Tibial artery (tissue), 4 donors: Measurements from ENCODE around the gene MAST4.

Source experiments
- DNase-seq, 2 donors: peaks; one replicate each; pipeline ENCODE4 v3.0.0-alpha.2; 2019
- H3K27ac ChIP-seq, 2 donors: fragments of 200-600 bp; sonication (generic) in 1 of 2; 1 replicate in 1 of 2; 2 replicates in 1 of 2; pipeline ENCODE4 v1.5.1; 2018 to 2019; ENCODE audit warnings: mild to moderate bottlenecking in 1 of 2
- H3K27me3 ChIP-seq, 2 donors: fragments of 200-600 bp; sonication (generic) in 1 of 2; one replicate each; pipeline versions ENCODE4 v1.5.1 to v1.6.0; 2016 to 2019
- H3K36me3 ChIP-seq, 3 donors: fragments of 200-600 bp; sonication (generic) in 2 of 3; one replicate each; pipeline ENCODE4 v1.5.1; 2016 to 2019; ENCODE audit warnings: mild to moderate bottlenecking in 2 of 3
- H3K4me1 ChIP-seq, 4 donors: fragments of 200-600 bp; sonication (generic) in 2 of 4; 1 replicate in 3 of 4; 2 replicates in 1 of 4; pipeline ENCODE4 v1.5.1; 2016 to 2019
- H3K4me3 ChIP-seq, 2 donors: fragments of 200-600 bp; sonication (generic) in 1 of 2; 1 replicate in 1 of 2; 2 replicates in 1 of 2; pipeline ENCODE4 v1.5.1; 2018 to 2019; ENCODE audit warnings: mild to moderate bottlenecking in 2 of 2
- H3K9me3 ChIP-seq, 3 donors: fragments of 200-600 bp; sonication (generic) in 1 of 3; one replicate each; pipeline ENCODE4 v1.5.1; 2016 to 2019
- CTCF ChIP-seq, 2 experiments: fragments of 200-600 bp in 1 of 2; fragments of 450-650 bp in 1 of 2; IDR thresholded peaks; one replicate each; pipeline ENCODE4 v1.5.1; 2017 to 2019; ENCODE audit warnings: antibody characterized with exemption in 2 of 2, mild to moderate bottlenecking in 1 of 2, moderate library complexity in 1 of 2
- intact Hi-C: fragments of 100-400 bp; cut with DNase I; formaldehyde crosslinking; loops from one replicate; pipeline ENCODE4 v1.15.0; 2023; ENCODE audit warnings: low total_unique reads

MAST4 gene

GRCh38 chr5:66595756-66596635 lies at the start of gene MAST4:
TSS of gene MAST4 (plus strand) at chr5:66596393. CDS start at chr5:66596656, 263 bp downstream.
- H3K27ac ChIP-seq, result peak within 1 kb of the TSS in 1 of 2 donors; percentile 43
- peak within 1 kb of the TSS; percentile 57 to 79 for H3K4me3 ChIP-seq
- peak; percentile 66 to 86 for DNase-seq
- no peaks in the 10 kb centered on the region for H3K27me3 ChIP-seq
- H3K4me1 ChIP-seq, result peaks cover 0 to 26% (median 11%) of the 10 kb centered on the region in 4 donors
- no peak for TF ChIP-seq CTCF (IDR thresholded peaks at IDR 0.05)
- no peaks in the 10 kb centered on the region for H3K9me3 ChIP-seq
- intact Hi-C loops, result no loop called here
- H3K36me3 ChIP-seq, result no peaks in the 10 kb centered on the region

- intact Hi-C loops, result no loop called here
- H3K4me1 ChIP-seq, result no peaks in the 10 kb centered on the region
- H3K27me3 ChIP-seq, result no peaks in the 10 kb centered on the region
- H3K36me3 ChIP-seq, result peaks cover 0 to 5% (median 0%) of the 10 kb centered on the region in 3 donors
- TF ChIP-seq CTCF (IDR thresholded peaks at IDR 0.05), result no peak
- no peak overlapping the region for H3K4me3 ChIP-seq
- H3K9me3 ChIP-seq, result no peaks in the 10 kb centered on the region
- no peak for DNase-seq
- no peak overlapping the region for H3K27ac ChIP-seq
Measured at GRCh38 chr5:66546541-66546940, 49.7 kb upstream of the MAST4 start.

- no peak for TF ChIP-seq CTCF (IDR thresholded peaks at IDR 0.05)
- no peak for DNase-seq
- intact Hi-C loops, result no loop called here
Measured at GRCh38 chr5:66551338-66551737, 44.9 kb upstream of the MAST4 start.

GRCh38 chr5:66551945-66552344 lies 44.2 kb upstream of the MAST4 start:
- Histone ChIP-seq H3K9me3 (no peaks in the 10 kb centered on the region), H3K4me1 (no peaks in the 10 kb centered on the region), H3K27ac (no peak overlapping the region), H3K36me3 (no peaks in the 10 kb centered on the region), H3K27me3 (no peaks in the 10 kb centered on the region), H3K4me3 (no peak overlapping the region)
- DNase-seq, result no peak
- no peak for TF ChIP-seq CTCF (IDR thresholded peaks at IDR 0.05)
- intact Hi-C loops, result no loop called here

More at GRCh38 chr5:66551338-66551737, 44.9 kb upstream of the MAST4 start:
- H3K27ac ChIP-seq, result no peak overlapping the region
- H3K27me3 ChIP-seq, result no peaks in the 10 kb centered on the region
- H3K4me3 ChIP-seq, result no peak overlapping the region
- H3K36me3 ChIP-seq, result peaks cover 0 to under 1% (median 0%) of the 10 kb centered on the region in 3 donors
- no peaks in the 10 kb centered on the region for H3K9me3 ChIP-seq
- H3K4me1 ChIP-seq, result no peaks in the 10 kb centered on the region

- Histone ChIP-seq H3K27ac (no peak overlapping the region), H3K4me1 (no peaks in the 10 kb centered on the region), H3K9me3 (no peaks in the 10 kb centered on the region), H3K4me3 (no peak overlapping the region), H3K36me3 (no peaks in the 10 kb centered on the region), H3K27me3 (no peaks in the 10 kb centered on the region)
- no peak for DNase-seq
- intact Hi-C loops, result no loop called here
- TF ChIP-seq CTCF (IDR thresholded peaks at IDR 0.05), result no peak
Measured at GRCh38 chr5:66553368-66553912, 42.8 kb upstream of the MAST4 start.
